NCI-H82 (cell line): ENCODE data around the gene MCL1.

Experiments
- DNase-seq: peaks from one replicate; lab custom pipeline; 2025; lab: John Stamatoyannopoulos, UW

MCL1 gene

DNA sequence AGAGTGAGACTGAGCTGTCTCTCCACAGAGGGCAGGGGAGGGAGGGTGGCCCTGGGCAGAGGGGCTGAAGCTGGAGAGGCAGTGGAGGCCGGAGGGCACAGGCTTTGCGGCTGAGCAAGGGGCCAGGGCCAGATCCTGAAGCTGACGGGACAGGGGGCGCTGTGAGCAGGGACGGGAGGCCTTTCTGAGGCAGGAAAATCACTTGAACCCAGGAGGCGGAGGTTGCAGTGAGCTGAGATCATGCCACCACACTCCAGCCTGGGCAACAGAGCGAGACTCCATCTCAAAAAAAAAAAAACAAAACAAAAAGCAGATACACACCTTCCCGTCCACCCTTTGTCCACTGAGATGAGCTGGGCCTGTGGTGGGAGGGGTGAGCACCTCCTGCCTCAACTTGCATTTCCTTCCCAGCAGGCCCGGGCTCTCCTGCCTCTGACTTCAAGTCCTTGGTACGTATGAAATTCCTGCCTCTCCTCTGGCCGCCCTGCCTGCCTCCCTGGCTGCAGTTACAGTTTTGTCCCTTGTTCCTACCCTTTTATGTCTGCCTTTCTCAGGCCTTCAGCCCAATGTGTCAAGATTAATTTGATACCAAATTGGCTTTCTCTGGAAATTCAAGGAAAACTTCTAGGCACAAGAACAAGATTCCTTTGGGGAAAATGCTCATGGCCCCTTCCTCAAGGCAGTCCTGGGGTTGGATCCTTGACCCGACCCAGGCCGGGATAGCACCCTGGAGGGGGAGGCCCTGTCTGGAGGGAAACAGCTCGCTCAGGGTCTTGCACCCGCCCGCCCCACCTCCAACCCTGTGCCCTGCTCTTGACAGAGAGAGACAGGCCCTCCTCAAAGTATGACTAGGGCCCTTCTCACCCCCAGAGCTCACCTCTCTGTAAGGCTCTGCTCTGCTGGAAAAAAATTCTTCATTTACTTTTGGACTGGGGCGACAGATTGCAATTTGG, 41.4 kb downstream of the MCL1 start:
- no peak for DNase-seq

DNA sequence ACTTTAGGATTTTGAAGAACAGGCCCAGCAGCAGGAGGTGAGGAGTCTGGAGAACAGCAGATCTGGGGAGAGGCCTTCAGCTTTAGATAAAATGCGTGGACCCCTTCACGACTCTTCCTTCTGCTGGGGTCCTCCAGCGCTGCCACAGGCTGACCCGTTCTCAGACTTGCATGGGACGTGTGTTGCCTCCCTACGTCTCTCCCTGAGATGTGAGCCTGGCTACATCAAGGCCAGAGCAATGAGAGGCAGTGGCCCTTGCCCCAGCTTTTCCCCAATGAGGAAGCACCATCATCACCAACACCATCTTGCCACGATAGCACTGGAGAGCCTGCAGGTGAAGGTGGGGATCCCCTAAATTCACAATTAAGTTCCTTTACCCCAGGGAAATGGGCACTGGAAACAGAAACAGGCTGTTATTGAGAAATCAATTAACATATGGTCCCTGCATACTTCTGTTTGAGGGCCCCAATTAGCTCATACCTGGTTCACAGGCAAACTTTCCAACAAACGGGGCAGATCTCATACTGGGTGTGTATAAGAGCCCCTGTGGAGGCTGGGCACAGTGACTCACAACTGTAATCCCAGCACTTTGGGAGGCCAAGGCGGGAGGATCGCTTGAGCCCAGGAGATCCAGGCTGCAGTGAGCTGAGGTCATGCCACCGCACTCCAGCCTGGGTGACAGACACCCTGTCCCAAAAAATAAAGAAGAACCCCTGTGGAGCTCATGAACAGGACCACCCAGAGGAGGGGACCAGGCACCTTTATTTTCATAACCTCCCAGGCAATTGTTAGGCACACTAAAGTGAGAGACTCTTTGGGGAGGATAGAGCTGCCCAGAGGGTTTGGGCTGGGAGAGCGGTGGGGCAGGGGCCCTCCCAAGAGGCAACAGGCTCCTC, 42.3 kb downstream of the MCL1 start:
- DNase-seq = no peak

DNA sequence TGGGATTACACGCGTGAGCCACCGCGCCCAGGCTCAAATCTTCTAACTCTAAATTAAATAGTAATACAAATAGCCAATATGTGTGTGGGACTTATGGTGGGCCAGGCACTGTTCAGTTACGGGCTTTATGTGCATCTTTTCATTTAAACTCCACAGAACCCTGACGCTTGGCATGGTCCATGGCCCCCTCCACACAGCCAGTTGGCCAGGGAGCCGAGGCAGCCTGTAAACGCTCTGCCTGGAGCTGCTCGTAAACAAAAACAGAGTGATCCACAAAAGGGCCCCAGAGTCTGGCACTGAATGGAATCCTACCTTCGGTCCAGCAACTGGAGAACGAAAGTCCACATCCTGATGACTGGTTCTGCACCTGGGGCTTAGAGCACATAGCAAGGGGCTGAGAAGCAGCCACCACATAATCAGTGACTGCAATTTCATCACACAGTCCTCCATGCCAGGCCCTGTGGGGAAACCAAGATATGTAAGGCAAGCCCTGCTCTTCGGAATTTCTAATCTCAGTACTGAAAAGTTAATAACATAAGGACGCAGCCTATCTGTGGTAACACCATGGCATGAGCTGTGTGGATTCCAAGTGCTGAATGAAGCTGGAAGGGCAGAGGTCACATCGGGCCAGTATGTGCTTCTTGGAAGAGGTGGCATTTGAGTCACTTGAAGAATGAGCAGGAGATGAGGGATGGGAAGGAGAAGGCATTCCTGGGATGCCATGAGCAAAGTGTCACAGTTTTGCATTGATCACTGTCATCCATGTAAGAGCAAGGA, 43.7 kb downstream of the MCL1 start:
- no peak for DNase-seq

DNA sequence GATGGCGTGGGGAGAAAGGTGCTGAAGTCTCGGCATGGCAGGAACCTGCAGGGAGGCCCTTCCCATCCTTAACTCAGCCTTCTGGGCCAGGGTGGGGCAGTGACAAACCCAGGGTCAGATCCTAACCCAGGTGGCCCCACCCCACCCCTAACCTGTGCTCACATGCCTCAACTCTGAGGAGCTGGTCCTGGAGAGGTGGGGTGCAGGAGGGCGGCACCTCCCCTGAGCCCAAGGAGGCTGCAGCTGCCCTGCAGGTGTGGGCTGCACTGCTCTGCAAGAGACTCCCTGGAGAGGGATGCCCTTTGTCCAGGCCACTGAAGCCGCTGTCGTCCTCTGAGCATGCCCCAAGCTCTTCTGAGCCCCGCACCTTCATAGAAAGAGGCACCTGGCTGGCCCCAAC, 45.4 kb downstream of the MCL1 start:
- DNase-seq = no peak

DNA sequence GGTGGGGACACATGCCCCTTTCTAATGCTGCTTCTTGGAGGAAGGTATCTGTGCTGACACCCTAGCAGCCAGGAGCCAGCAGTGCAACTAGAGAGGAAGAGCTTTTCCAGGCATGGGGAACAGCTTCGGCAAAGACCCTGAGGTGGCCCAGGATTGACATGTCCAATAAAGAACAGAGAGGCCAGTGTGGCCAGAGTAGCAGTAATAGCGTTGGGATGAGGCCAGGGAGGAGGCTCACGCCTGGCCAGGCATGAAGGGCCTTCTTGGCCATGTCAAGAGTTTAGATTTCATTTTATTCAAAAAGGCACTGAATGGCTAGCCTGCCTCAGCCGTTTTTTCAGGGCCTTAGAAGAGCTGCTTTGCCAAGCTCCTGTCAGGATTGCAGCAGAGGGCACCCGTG, 46.5 kb downstream of the MCL1 start:
- DNase-seq = no peak

DNA sequence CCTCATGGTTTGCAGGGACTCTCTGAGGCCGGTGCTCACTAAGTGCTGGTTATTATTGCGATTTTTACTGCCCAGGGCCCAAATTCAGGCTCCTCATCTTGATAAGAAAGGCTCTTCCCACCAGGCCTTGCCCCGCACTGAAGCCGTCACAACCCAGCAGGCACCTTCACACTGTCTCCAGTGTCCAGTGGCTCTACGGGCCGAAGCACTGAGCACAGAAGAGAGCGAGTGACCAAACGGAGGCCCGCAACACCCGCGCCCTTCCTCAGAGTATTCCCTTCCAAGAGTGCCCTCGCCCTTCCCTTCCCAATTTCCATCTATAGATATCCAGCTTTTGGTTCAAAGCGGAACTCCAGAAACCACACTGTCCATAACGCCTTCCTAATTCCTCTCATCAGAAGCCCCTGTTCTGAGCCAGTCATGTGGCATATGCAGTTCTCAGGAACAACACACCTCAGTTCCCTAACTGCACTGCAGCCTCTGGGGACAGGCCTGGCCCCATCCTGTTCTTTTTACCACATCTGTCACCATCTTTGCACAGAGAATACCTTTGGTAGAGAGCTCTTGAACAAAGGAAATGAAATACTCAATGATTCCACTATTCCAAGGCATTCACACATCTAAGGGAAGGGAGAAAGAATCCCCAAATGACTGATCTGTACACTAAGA, 48.8 kb downstream of the MCL1 start:
- peak; percentile 24 for DNase-seq

DNA sequence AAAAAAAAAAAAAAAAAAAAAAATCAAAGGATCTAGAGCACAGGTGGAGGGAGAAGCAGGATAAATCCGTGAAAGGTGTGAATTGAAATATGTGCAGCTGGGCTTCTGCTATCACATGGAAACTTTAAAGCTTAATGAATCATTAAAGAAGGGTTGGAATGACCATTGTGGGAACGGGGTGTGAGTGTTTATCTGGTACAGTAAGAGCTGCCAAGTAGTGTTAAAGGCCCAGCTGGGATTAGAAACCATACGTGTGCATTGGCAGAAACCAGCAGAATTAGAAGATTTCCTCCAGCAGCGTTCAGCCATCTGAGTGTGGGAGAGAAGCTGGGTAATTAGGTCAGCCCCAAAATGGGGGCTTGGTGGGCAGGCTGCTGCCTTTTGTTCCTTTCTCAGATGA, 50.4 kb downstream of the MCL1 start:
- DNase-seq = no peak

DNA sequence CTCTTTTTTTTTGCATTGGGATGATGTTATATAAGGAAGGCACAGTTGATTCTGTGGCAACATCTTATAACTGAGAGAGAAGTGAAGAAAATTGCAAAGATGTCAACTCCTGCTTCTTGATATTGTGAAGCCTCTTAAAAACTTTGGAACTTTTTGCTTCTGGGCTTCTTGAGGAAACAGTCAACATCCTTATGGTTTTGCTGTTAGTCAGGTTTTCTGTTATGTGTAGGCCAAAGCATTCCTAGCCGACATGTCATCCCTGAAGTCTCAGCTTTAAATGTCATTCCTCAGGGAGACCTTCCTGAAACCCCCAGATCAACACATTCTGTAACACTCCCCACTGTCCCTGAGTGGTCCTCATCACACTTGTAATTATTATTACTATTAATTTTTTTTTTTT, 51.2 kb downstream of the MCL1 start:
- DNase-seq = no peak

DNA sequence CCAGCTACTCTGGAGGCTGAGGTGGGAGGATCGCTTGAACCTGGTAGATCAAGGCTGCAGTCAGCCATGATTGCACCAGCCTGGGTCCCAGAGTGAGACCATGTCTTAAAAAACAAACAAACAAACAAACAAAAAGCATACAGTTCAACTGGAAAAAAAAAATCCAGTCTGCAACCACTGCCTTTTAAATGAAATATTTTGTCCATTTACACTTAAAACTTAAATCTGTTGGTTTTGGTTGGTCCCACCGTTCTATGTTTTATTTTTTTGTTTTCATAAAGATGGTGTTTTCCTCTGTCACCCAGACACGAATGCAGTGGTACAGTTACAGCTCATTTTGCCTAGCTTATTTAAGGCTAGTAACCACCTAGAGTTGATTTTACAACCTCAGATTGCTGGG, 54.1 kb downstream of the MCL1 start:
- no peak for DNase-seq
